Measurements from ENCODE around the gene JAM3.

JAM3 gene

DNA sequence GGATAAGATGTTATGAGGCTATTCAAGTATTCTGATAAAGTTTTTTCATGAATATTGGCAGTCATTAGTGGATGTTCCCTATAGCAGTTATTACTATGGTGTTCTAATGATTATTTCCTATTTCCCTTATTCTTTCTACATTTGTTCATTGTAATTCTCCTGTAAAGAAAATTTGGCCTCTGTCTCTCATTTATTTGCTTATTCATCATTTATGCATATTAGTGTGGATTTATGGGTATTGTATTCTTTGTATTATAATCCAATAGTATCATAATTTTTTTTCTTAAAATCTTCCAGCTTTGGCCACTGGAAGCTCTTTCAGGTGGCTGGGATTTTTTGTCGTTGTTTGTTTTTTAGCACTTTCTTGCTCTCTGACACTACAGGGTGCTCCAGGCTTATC is 47.3 kb downstream of the JAM3 start:
- no peak for DNase-seq

GRCh38 chr11:134118006-134118405 is 49.1 kb downstream of the JAM3 start:
- DNase-seq: no peak

DNA sequence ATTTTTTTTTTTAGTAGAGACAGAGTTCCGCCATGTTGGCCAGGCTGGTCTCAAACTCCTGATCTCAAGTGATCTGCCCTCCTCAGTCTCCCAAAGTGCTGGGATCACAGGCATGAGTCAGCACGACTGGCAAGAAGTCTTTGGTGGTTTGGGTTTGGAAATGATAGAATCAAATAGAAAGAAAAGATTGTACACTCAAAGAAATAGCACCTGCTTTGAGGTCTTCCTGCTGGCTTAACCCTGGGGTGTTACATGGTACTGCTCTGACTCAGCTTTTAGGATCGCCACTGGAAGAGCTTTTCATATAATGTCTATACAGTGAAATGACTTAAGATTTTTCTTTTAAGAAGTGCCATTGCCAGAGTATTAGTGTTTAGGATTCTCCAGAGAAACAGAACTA is 50.2 kb downstream of the JAM3 start:
- DNase-seq: no peak

- no peak for DNase-seq
Measured at GRCh38 chr11:134120143-134120850, 51.4 kb downstream of the JAM3 start.

DNA sequence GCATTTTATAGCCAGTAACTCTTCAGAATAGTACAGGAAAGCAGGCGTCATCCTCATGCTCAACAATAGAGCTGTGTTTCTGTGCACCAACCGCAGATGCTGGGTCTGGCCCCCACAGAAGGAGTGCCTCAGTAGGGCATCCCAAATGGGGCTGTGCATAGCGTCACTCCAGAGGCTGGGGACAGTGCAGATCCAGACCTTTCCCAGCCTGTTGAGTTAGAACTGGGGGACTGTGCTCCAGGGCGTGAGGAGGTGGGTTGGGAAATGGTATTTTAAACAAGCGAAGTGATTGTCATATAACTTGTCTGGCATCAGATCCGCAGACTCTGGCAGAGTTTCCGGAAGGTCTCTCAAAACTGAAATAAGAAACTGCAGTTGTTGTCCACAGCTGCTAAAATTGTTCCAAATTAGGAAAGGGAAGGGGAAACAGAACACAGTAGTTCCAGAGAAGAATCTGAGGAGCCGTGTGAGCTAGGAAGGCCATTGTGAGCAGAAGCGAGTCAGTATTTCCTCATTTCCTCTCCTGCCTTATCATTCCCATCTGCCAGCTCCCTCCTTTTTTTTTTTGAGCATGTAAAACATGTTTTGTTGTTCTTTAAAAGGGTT is 52.2 kb downstream of the JAM3 start:
- DNase-seq: no peak

DNA sequence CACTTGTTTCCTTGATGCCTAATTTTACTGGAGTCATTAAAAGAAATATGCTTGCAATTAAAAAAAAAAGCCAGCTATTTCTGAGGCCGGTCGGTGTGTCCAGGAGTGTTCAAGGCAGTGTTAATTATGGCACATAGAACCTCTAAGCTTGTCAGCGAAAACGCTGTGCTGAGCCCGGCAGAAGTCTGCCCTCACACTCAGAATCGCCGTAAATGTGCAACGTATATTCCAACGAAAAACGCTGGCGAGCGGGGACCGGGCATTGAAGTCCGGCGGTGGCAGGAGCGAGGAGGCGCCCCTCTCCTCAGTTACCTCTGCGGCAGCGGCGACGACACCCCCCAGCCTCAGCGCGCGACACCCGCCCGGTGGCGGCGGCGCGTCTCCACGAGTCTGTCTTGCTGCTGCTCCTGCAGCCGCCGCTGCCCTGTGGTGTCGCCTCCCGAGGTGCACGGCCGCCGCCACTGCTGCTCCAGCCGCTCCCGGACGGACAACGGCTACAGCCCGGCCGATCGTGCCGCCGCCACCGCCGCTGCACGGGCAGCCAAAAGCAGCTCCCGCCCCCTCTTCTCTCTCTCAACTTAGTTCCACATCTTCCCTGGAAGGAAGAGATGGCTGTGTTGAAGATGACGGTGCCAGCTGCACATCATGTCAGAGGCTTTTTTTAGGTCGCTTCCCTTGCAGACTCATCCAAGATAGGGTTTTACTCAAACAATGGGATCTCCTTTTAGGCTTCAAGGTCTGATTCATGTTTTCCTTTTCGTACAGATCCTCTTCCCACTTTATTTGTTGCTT is 56.0 kb downstream of the JAM3 start:
- DNase-seq: no peak

DNA sequence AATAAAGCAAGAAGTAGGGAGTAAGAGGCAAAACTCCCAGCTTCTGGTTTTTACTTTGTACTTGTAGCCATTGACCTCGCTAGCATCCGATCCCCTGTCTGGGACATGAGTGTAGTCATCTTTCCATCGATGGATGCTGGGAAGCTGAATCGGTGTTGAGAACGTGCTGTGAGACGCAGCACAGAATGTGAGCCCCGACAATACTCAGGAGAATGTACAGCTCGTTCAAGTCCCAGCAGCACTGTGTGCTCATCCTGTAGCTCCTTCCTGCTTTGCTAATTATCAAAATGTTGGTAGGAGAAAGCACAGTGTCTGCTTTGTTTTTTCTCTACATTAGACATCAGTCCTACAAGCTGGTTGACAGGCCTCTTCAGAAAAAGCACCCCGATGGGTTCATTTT is 56.6 kb downstream of the JAM3 start:
- no peak for DNase-seq

- no peak for DNase-seq
Measured at GRCh38 chr11:134126217-134126822, 57.4 kb downstream of the JAM3 start.

GRCh38 chr11:134131628-134132244 is 62.9 kb downstream of the JAM3 start:
- DNase-seq: no peak

GRCh38 chr11:134132808-134133207 is 63.9 kb downstream of the JAM3 start:
- no peak for DNase-seq

GRCh38 chr11:134134167-134134566 is 65.3 kb downstream of the JAM3 start:
- DNase-seq: no peak

GRCh38 chr11:134138376-134138775 is 69.5 kb downstream of the JAM3 start:
- DNase-seq: no peak

DNA sequence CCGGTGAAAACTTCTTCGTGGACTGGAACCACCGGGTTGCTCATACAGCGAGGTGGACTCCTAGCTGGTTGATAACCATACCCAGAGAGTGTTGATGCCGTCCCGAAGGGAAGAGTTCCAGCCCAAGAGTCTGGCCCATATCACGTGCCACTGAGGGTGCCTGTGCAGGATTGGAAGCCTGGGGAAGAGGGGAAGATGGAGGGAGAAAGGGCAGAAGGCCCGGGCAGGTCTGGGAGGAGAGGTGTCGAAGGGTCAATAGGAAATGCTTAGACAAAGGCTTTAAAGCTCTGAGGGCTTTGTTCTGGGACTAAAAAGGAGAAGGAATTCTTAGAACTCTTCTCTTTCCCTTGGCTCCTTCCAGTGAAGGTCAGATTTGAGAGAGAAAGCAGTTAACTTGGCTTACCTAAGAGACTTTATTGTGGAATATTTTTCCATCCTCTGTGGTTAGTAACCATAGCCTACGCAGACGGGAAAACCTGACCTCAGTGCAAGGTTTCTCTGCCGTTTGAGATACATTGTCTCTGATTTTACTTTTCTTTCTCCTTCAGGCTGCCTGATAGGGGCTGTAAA is 70.5 kb downstream of the JAM3 start:
- DNase-seq: no peak

DNA sequence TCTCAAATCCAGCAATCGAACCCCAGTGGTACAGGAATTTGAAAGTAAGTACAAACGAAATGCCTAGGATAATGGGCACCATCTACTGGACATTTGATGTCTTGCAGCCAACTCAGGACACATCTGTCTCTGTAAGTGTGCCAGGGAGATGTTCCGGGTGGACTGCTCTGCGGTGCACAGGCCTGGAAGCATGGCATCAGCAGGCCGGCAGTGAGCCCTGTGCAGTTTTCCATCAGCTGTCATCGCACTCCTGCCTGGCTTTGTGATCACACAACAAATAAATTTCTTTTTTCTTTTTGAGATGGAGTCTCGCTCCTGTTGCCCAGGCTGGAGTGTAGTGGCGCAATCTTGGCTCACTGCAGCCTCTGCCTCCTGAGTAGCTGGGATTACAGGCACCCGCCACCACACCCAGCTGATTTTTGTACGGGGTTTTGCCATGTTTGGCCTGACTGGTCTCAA is 71.0 kb downstream of the JAM3 start:
- peak; percentile 79 for DNase-seq

GRCh38 chr11:134140961-134141490 is 72.2 kb downstream of the JAM3 start:
- DNase-seq: no peak

- no peak for DNase-seq
Measured at GRCh38 chr11:134142536-134142935, 73.7 kb downstream of the JAM3 start.

GRCh38 chr11:134143801-134144200 is 74.9 kb downstream of the JAM3 start:
- DNase-seq: no peak

GRCh38 chr11:134144744-134145143 is 75.9 kb downstream of the JAM3 start:
- no peak for DNase-seq

DNA sequence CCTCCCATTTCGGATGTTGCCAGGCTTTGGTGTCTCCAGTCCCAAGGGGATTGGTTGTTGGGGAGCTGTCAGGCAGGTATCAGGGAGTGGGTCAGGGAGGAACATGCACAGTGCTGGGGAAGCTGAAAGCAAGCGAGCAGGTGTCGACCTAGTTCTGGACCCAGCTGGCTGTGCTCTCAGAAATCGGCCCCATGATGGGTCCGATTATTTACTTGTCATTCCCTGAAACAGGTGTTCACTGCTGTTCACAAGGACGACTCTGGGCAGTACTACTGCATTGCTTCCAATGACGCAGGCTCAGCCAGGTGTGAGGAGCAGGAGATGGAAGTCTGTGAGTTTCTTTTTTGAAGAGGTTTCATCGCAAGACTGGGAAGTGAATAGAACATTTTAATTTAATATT is 76.8 kb downstream of the JAM3 start:
- DNase-seq: no peak

DNA sequence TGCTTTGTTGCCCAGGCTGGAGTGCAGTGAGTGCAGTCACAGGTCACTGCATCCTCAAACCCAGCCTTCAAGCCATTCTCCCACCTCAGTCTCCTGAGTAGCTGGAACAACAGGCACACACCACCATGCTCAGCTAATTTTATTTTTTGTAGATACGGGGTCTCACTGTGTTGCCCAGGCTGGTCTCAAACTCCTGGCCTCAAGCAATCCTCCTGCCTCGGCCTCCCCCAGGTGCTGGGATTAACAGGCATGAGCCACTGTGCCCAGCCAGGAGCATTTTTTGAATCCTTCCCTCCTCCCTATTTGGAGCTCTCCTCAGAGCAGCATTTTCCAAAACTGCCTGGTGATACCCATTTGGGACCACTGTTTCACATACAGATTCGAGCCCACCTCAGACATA is 77.7 kb downstream of the JAM3 start:
- no peak for DNase-seq

- DNase-seq: no peak
Measured at GRCh38 chr11:134149371-134149770, 80.5 kb downstream of the JAM3 start.

GRCh38 chr11:134150195-134150903 is 81.5 kb downstream of the JAM3 start:
- DNase-seq: no peak

Data from NCI-H82 (cell line).